Activated CD8-positive, alpha-beta memory T cell treated with anti-CD3 and anti-CD28 coated beads, Interleukin-2, amount 10 ng/mL, durations not matched to agents 7 days and 5 days (primary cell): ENCODE results near the gene GFRA1. TPM values are rescaled to one million over a fixed set of nuclear protein-coding genes. Genes with fewer than 3 reads are reported as not detected.

Experiments used
- ATAC-seq: fragments of 150-1000 bp; cut with Tn5 transposase; one replicate; pipeline ENCODE4 v1.10.0; 2021; ENCODE audit warnings: moderate library complexity
- CTCF ChIA-PET: fragments of 350-600 bp; sonication (Branson Sonifier 250); formaldehyde crosslinking; loops from one replicate; lab custom pipeline; 2021; ENCODE audit warnings: antibody characterized with exemption; lab: Charles Lee
- DNase-seq: peaks from one replicate; pipeline ENCODE4 v3.0.0-alpha.2; 2020
- H3K27ac Mint-ChIP-seq: one replicate; pipeline ENCODE4 v1.8.0; 2021; ENCODE audit warnings: mild to moderate bottlenecking, mixed read lengths
- H3K27me3 Mint-ChIP-seq: one replicate; pipeline ENCODE4 v1.8.0; 2021; ENCODE audit warnings: mixed read lengths
- H3K36me3 Mint-ChIP-seq: one replicate; pipeline ENCODE4 v1.8.0; 2021; ENCODE audit warnings: mild to moderate bottlenecking, mixed read lengths
- H3K4me1 Mint-ChIP-seq: one replicate; pipeline ENCODE4 v1.8.0; 2021; ENCODE audit warnings: mixed read lengths
- H3K4me3 Mint-ChIP-seq: one replicate; pipeline ENCODE4 v1.8.0; 2021; ENCODE audit warnings: mild to moderate bottlenecking, moderate library complexity, mixed read lengths
- H3K9me3 Mint-ChIP-seq: one replicate; pipeline ENCODE4 v1.8.0; 2022; ENCODE audit warnings: low read depth, mixed read lengths
- total RNA-seq, 2 experiments: library from RNA; stranded (reverse); gene quantifications; one replicate each; pipeline ENCODE4 v1.2.3, GENCODE V29; 2021

GFRA1 gene
- total RNA-seq, 2 experiments from 2014 or later, result not detected

GRCh38 chr10:116093031-116093430 lies 180.0 kb downstream of the GFRA1 start:
- DNase-seq (no peak), ATAC-seq (no peak)
- CTCF ChIA-PET, result no interaction called here
- H3K4me1 Mint-ChIP-seq, result no peaks in the 10 kb centered on the region
- H3K9me3 Mint-ChIP-seq, result no peaks in the 10 kb centered on the region
- no peak overlapping the region for H3K27ac Mint-ChIP-seq
- H3K36me3 Mint-ChIP-seq, result no peaks in the 10 kb centered on the region
- H3K27me3 Mint-ChIP-seq, result no peaks in the 10 kb centered on the region
- H3K4me3 Mint-ChIP-seq, result no peak overlapping the region

GRCh38 chr10:116088985-116089384 lies 184.0 kb downstream of the GFRA1 start:
- Mint-ChIP-seq H3K36me3 (no peaks in the 10 kb centered on the region), H3K27ac (no peak overlapping the region), H3K9me3 (no peaks in the 10 kb centered on the region), H3K27me3 (no peaks in the 10 kb centered on the region), H3K4me3 (no peak overlapping the region), H3K4me1 (no peaks in the 10 kb centered on the region)
- ATAC-seq (no peak), DNase-seq (no peak)
- CTCF ChIA-PET, result no interaction called here

GRCh38 chr10:116085323-116085722 lies 187.7 kb downstream of the GFRA1 start:
- CTCF ChIA-PET, result no interaction called here
- no peak for DNase-seq
- Mint-ChIP-seq H3K4me3 (no peak overlapping the region), H3K36me3 (no peaks in the 10 kb centered on the region), H3K4me1 (no peaks in the 10 kb centered on the region), H3K27me3 (no peaks in the 10 kb centered on the region), H3K9me3 (no peaks in the 10 kb centered on the region), H3K27ac (no peak overlapping the region)
- no peak for ATAC-seq

- H3K9me3 Mint-ChIP-seq, result no peaks in the 10 kb centered on the region
- no peaks in the 10 kb centered on the region for H3K4me1 Mint-ChIP-seq
- H3K4me3 Mint-ChIP-seq, result no peak overlapping the region
- H3K27ac Mint-ChIP-seq, result no peak overlapping the region
- H3K27me3 Mint-ChIP-seq, result no peaks in the 10 kb centered on the region
- CTCF ChIA-PET, result no interaction called here
- no peaks in the 10 kb centered on the region for H3K36me3 Mint-ChIP-seq
- ATAC-seq (no peak), DNase-seq (no peak)
Observed at GRCh38 chr10:116084161-116084560, 188.8 kb downstream of the GFRA1 start.

GRCh38 chr10:116083226-116083762 lies 189.7 kb downstream of the GFRA1 start:
- ATAC-seq, result no peak
- CTCF ChIA-PET, result no interaction called here
- no peaks in the 10 kb centered on the region for H3K27me3 Mint-ChIP-seq

GRCh38 chr10:116082762-116083161 lies 190.2 kb downstream of the GFRA1 start:
- CTCF ChIA-PET, result no interaction called here
- H3K4me3 Mint-ChIP-seq, result no peak overlapping the region
- H3K27ac Mint-ChIP-seq, result no peak overlapping the region
- H3K4me1 Mint-ChIP-seq, result no peaks in the 10 kb centered on the region
- ATAC-seq, result no peak
- H3K27me3 Mint-ChIP-seq, result no peaks in the 10 kb centered on the region
- no peak for DNase-seq
- H3K36me3 Mint-ChIP-seq, result no peaks in the 10 kb centered on the region
- no peaks in the 10 kb centered on the region for H3K9me3 Mint-ChIP-seq

More at GRCh38 chr10:116083226-116083762, 189.7 kb downstream of the GFRA1 start:
- H3K4me1 Mint-ChIP-seq, result no peaks in the 10 kb centered on the region
- no peaks in the 10 kb centered on the region for H3K9me3 Mint-ChIP-seq
- no peak for DNase-seq
- no peaks in the 10 kb centered on the region for H3K36me3 Mint-ChIP-seq
- no peak overlapping the region for H3K4me3 Mint-ChIP-seq
- H3K27ac Mint-ChIP-seq, result no peak overlapping the region

GRCh38 chr10:116082206-116082605 lies 190.8 kb downstream of the GFRA1 start:
- Mint-ChIP-seq H3K4me3 (no peak overlapping the region), H3K27ac (no peak overlapping the region), H3K9me3 (no peaks in the 10 kb centered on the region), H3K27me3 (no peaks in the 10 kb centered on the region), H3K4me1 (no peaks in the 10 kb centered on the region), H3K36me3 (no peaks in the 10 kb centered on the region)
- ATAC-seq, result no peak
- DNase-seq, result no peak
- CTCF ChIA-PET, result no interaction called here

- DNase-seq, result no peak
- H3K4me1 Mint-ChIP-seq, result no peaks in the 10 kb centered on the region
- H3K9me3 Mint-ChIP-seq, result no peaks in the 10 kb centered on the region
- no peak for ATAC-seq
- H3K27me3 Mint-ChIP-seq, result no peaks in the 10 kb centered on the region
- H3K36me3 Mint-ChIP-seq, result no peaks in the 10 kb centered on the region
- H3K4me3 Mint-ChIP-seq, result no peak overlapping the region
- CTCF ChIA-PET, result no interaction called here
- H3K27ac Mint-ChIP-seq, result no peak overlapping the region
Observed at GRCh38 chr10:116080553-116080952, 192.5 kb downstream of the GFRA1 start.

GRCh38 chr10:116079355-116079754 lies 193.7 kb downstream of the GFRA1 start:
- Mint-ChIP-seq H3K4me1 (no peaks in the 10 kb centered on the region), H3K27me3 (no peaks in the 10 kb centered on the region), H3K9me3 (no peaks in the 10 kb centered on the region), H3K27ac (no peak overlapping the region), H3K36me3 (no peaks in the 10 kb centered on the region), H3K4me3 (no peak overlapping the region)
- no peak for DNase-seq
- no peak for ATAC-seq
- CTCF ChIA-PET, result no interaction called here

GRCh38 chr10:116076621-116077020 lies 196.4 kb downstream of the GFRA1 start:
- H3K27ac Mint-ChIP-seq, result no peak overlapping the region
- no peaks in the 10 kb centered on the region for H3K27me3 Mint-ChIP-seq
- CTCF ChIA-PET, result no interaction called here
- H3K36me3 Mint-ChIP-seq, result no peaks in the 10 kb centered on the region
- H3K4me1 Mint-ChIP-seq, result no peaks in the 10 kb centered on the region
- no peaks in the 10 kb centered on the region for H3K9me3 Mint-ChIP-seq
- no peak for ATAC-seq
- DNase-seq, result no peak
- no peak overlapping the region for H3K4me3 Mint-ChIP-seq

- ATAC-seq, result no peak
- Mint-ChIP-seq H3K4me1 (no peaks in the 10 kb centered on the region), H3K27ac (no peak overlapping the region), H3K36me3 (no peaks in the 10 kb centered on the region), H3K4me3 (no peak overlapping the region), H3K9me3 (no peaks in the 10 kb centered on the region), H3K27me3 (no peaks in the 10 kb centered on the region)
- CTCF ChIA-PET, result no interaction called here
- DNase-seq, result no peak
Observed at GRCh38 chr10:116073510-116073909, 199.5 kb downstream of the GFRA1 start.

- DNase-seq (no peak), ATAC-seq (no peak)
- H3K36me3 Mint-ChIP-seq, result no peaks in the 10 kb centered on the region
- H3K27ac Mint-ChIP-seq, result no peak overlapping the region
- CTCF ChIA-PET, result no interaction called here
- H3K4me1 Mint-ChIP-seq, result no peaks in the 10 kb centered on the region
- H3K27me3 Mint-ChIP-seq, result no peaks in the 10 kb centered on the region
- no peaks in the 10 kb centered on the region for H3K9me3 Mint-ChIP-seq
- no peak overlapping the region for H3K4me3 Mint-ChIP-seq
Observed at GRCh38 chr10:116073001-116073400, 200.0 kb downstream of the GFRA1 start.

- Mint-ChIP-seq H3K27ac (no peak overlapping the region), H3K27me3 (no peaks in the 10 kb centered on the region), H3K4me3 (no peak overlapping the region), H3K9me3 (no peaks in the 10 kb centered on the region), H3K36me3 (no peaks in the 10 kb centered on the region), H3K4me1 (no peaks in the 10 kb centered on the region)
- ATAC-seq (no peak), DNase-seq (no peak)
- CTCF ChIA-PET, result no interaction called here
Observed at GRCh38 chr10:116071453-116072148, 201.4 kb downstream of the GFRA1 start.

GRCh38 chr10:116070743-116071320 lies 202.2 kb downstream of the GFRA1 start:
- CTCF ChIA-PET, result no interaction called here
- H3K27me3 Mint-ChIP-seq, result no peaks in the 10 kb centered on the region
- ATAC-seq, result no peak

More at GRCh38 chr10:116070743-116071320, 202.2 kb downstream of the GFRA1 start:
- H3K27ac Mint-ChIP-seq, result no peak overlapping the region
- DNase-seq, result no peak
- H3K36me3 Mint-ChIP-seq, result no peaks in the 10 kb centered on the region
- no peak overlapping the region for H3K4me3 Mint-ChIP-seq
- H3K9me3 Mint-ChIP-seq, result no peaks in the 10 kb centered on the region
- no peaks in the 10 kb centered on the region for H3K4me1 Mint-ChIP-seq
